Adipose tissue (tissue), 3 donors: Measurements from ENCODE around the gene SGCA. TPM values are rescaled to one million over a fixed set of nuclear protein-coding genes. Genes with fewer than 3 reads are reported as not detected.

Source experiments
- H3K27ac ChIP-seq: one replicate; pipeline ENCODE4 v1.5.1; 2013; ENCODE audit warnings: low read depth, low read length
- WGBS, 3 donors: extraction: QIAGEN DNeasy Blood & Tissue Kit; methylation state at CpG; one replicate each; pipeline ENCODE4 v1.1.7; 2013; 5-methylcytosine and 5-hydroxymethylcytosine counted together
- polyA plus RNA-seq, 3 donors: library from polyadenylated mRNA; stranded (reverse); fragments of 200-250 nt; gene quantifications; one replicate each; pipeline ENCODE4 v1.2.3, GENCODE V29; 2013
- donor health status: healthy with polysubstance abuse.
- donor health status: Bipolar disorder and iron deficiency.
- donor health status: healthy.

SGCA gene
- polyA plus RNA-seq, 3 donors = 0.83 to 4.0 (median 3.1) TPM

- no peak overlapping the region for H3K27ac ChIP-seq
- 1% methylated on average over 42 to 53 of the region's 53 CpGs for WGBS, 3 donors
Observed at GRCh38 chr17:50161023-50161910, 4.5 kb upstream of the SGCA start.

GRCh38 chr17:50161911-50162288 is 3.9 kb upstream of the SGCA start:
- H3K27ac ChIP-seq = no peak overlapping the region
- WGBS, 3 donors = 40 to 61% (median 60%) methylated on average over 16 of the region's 16 CpGs

- 71 to 75% (median 75%) methylated on average over 8 of the region's 8 CpGs for WGBS, 3 donors
- no peak overlapping the region for H3K27ac ChIP-seq
Observed at GRCh38 chr17:50162466-50163254, 3.1 kb upstream of the SGCA start.

- no peak overlapping the region for H3K27ac ChIP-seq
- WGBS, 3 donors = 77 to 83% (median 80%) methylated on average over 11 of the region's 11 CpGs
Observed at GRCh38 chr17:50163843-50164696, 1.7 kb upstream of the SGCA start.

GRCh38 chr17:50164697-50164988 is 1.2 kb upstream of the SGCA start:
- H3K27ac ChIP-seq = no peak overlapping the region
- WGBS, 3 donors = 98 to 100% (median 98%) methylated on average over 2 of the region's 2 CpGs

- 87 to 90% (median 89%) methylated on average over 9 of the region's 9 CpGs for WGBS, 3 donors
- H3K27ac ChIP-seq = no peak overlapping the region
Observed at GRCh38 chr17:50165066-50165465, 739 bp upstream of the SGCA start.

GRCh38 chr17:50165466-50165865 is 339 bp upstream of the SGCA start:
- no peak overlapping the region for H3K27ac ChIP-seq
- WGBS, 3 donors = 80 to 90% (median 89%) methylated on average over 3 of the region's 3 CpGs

- no peak overlapping the region for H3K27ac ChIP-seq
- 73 to 86% (median 77%) methylated on average over 5 to 7 of the region's 7 CpGs for WGBS, 3 donors
Observed at GRCh38 chr17:50166518-50167181, 845 bp downstream of the SGCA start.

GRCh38 chr17:50167371-50167770 is 1.6 kb downstream of the SGCA start:
- no peak overlapping the region for H3K27ac ChIP-seq
- WGBS, 3 donors = 85 to 87% (median 87%) methylated on average over 15 to 19 of the region's 19 CpGs

GRCh38 chr17:50168319-50168718 is 2.5 kb downstream of the SGCA start:
- WGBS, 3 donors = 68 to 78% (median 73%) methylated on average over 10 to 13 of the region's 13 CpGs
- no peak overlapping the region for H3K27ac ChIP-seq

GRCh38 chr17:50169121-50169764 is 3.4 kb downstream of the SGCA start:
- 30 to 35% (median 32%) methylated on average over 14 of the region's 14 CpGs for WGBS, 3 donors
- no peak overlapping the region for H3K27ac ChIP-seq

- 82 to 94% (median 86%) methylated on average over 9 of the region's 9 CpGs for WGBS, 3 donors
- no peak overlapping the region for H3K27ac ChIP-seq
Observed at GRCh38 chr17:50169881-50170459, 4.2 kb downstream of the SGCA start.

- 90 to 95% (median 91%) methylated on average over 10 of the region's 10 CpGs for WGBS, 3 donors
- H3K27ac ChIP-seq = no peak overlapping the region
Observed at GRCh38 chr17:50170662-50171370, 5.0 kb downstream of the SGCA start.

- 87 to 93% (median 92%) methylated on average over 17 of the region's 17 CpGs for WGBS, 3 donors
- H3K27ac ChIP-seq = no peak overlapping the region
Observed at GRCh38 chr17:50171371-50172071, 5.7 kb downstream of the SGCA start.

GRCh38 chr17:50172130-50172529 is 6.3 kb downstream of the SGCA start:
- no peak overlapping the region for H3K27ac ChIP-seq
- 87 to 94% (median 89%) methylated on average over 11 of the region's 11 CpGs for WGBS, 3 donors

GRCh38 chr17:50172936-50173334 is 7.1 kb downstream of the SGCA start:
- 55 to 67% (median 56%) methylated on average over 6 of the region's 6 CpGs for WGBS, 3 donors
- H3K27ac ChIP-seq = no peak overlapping the region
